Neuron (in vitro differentiated cells): Measurements from ENCODE around the gene FTCD.
"Not testable (repeated sequence)": the region's sequence is repeated elsewhere in the genome, so short reads cannot be mapped to it uniquely, and the experiment has no call there.

Experiments
- H2AFZ ChIP-seq: one replicate; pipeline ENCODE4 v1.6.1; 2013; ENCODE audit warnings: low read depth, mild to moderate bottlenecking, inconsistent platforms, low read length, moderate library complexity
- H3K27me3 ChIP-seq: one replicate; pipeline ENCODE4 v1.6.1; 2013; ENCODE audit warnings: low read length; ENCODE audit not compliant: insufficient read depth
- H3K36me3 ChIP-seq: one replicate; pipeline ENCODE4 v1.6.1; 2013; ENCODE audit warnings: low read length; ENCODE audit not compliant: insufficient read depth
- H3K4me1 ChIP-seq: one replicate; pipeline ENCODE4 v1.6.1; 2013; ENCODE audit warnings: low read length; ENCODE audit not compliant: insufficient read depth
- H3K4me3 ChIP-seq: 2 replicates; pipeline ENCODE4 v1.5.1; 2013; ENCODE audit warnings: mild to moderate bottlenecking, low read length, moderate library complexity
- H3K9me3 ChIP-seq: one replicate; pipeline ENCODE4 v1.6.1; 2013; ENCODE audit warnings: low read length

Gene FTCD

DNA sequence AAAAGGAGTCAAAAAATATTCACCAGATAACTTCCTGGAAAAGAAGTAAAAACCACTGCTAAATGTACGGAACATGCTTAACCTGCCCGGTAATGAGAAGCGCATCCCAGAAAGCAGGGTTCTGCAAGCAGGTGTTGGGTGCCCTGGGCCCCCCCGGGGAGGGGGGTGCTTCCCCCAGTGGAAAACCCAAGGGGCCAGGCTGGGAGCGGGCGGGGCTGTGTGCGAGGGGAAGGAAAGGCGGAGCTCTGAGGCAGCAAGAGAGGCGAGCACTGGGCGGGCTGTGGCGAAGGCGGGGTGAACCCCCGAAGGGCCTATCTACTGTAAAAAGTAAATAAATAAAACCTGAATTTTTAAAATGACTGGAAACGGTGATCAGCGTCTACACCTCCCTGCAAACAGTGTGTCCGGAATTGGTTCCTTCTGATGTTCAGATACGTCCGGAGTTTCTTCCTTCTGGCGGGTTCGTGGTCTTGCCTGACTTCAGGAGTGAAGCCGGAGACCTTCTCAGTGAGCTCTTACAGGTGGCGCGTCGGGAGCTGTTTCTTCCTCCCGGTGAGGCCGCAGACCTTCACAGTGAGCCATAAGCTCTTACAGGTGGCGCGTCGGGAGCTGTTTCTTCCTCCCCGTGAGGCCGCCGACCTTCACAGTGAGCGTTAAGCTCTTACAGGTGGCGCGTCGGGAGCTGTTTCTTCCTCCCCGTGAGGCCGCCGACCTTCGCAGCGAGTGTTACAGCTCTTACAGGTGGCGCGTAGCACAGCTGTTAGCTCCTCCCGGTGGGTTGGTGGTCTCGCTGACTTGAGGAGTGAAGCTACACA lies 13.4 kb downstream of the FTCD start:
- Histone ChIP-seq H3K27me3 (no peaks in the 10 kb centered on the region), H3K4me1 (peaks cover 3% of the 10 kb centered on the region), H3K4me3 (no peak overlapping the region), H3K9me3 (no peaks in the 10 kb centered on the region), H2AFZ (no peak overlapping the region), H3K36me3 (no peaks in the 10 kb centered on the region)

GRCh38 chr21:46140352-46141003 lies 14.9 kb downstream of the FTCD start:
- H3K9me3 ChIP-seq, H3K4me1 ChIP-seq, H2AFZ ChIP-seq: not testable (repeated sequence)

GRCh38 chr21:46139686-46140085 lies 15.7 kb downstream of the FTCD start:
- Histone ChIP-seq H3K4me1 (peaks cover 3% of the 10 kb centered on the region), H3K27me3 (no peaks in the 10 kb centered on the region), H2AFZ (no peak overlapping the region), H3K9me3 (no peaks in the 10 kb centered on the region), H3K36me3 (no peaks in the 10 kb centered on the region), H3K4me3 (no peak overlapping the region)

More at GRCh38 chr21:46140352-46141003, 14.9 kb downstream of the FTCD start:
- not testable (repeated sequence) for H3K27me3 ChIP-seq, H3K36me3 ChIP-seq, H3K4me3 ChIP-seq

DNA sequence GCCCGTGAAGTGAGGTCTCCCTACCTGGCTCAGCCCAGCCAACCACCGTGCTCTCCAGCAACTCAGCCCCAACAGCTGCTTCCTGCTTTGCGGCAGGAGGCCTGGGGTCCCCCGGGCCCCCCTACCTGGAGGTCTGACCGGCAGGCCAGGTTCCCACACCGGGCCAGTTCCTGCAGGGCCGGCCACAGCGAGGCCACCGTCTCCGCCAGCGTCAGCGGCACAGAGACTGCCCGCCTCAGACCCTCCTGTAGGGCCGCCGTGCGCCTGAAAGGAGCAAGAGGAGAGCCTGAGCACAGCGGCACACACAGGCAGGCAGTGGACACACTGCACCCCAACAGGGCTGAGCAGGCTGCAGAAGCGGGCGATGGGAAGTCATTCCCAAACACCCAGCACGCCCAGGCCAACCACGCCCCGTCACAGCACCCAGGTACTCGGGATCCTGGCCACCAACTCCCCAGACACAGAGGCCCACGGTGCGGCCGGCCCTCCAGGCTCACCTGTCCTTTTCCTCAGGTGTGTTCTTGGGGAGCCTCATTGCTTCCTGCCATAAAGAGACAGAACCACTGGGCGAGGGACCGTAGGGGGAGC lies 16.9 kb downstream of the FTCD start:
- Histone ChIP-seq H2AFZ (no peak overlapping the region), H3K4me1 (no peaks in the 10 kb centered on the region), H3K27me3 (no peaks in the 10 kb centered on the region), H3K4me3 (no peak overlapping the region), H3K36me3 (no peaks in the 10 kb centered on the region), H3K9me3 (no peaks in the 10 kb centered on the region)

GRCh38 chr21:46137908-46138307 lies 17.5 kb downstream of the FTCD start:
- H3K9me3 ChIP-seq = no peaks in the 10 kb centered on the region
- H3K36me3 ChIP-seq = no peaks in the 10 kb centered on the region
- H3K4me1 ChIP-seq = no peaks in the 10 kb centered on the region
- no peak overlapping the region for H3K4me3 ChIP-seq
- H2AFZ ChIP-seq = no peak overlapping the region
- H3K27me3 ChIP-seq = no peaks in the 10 kb centered on the region

- no peaks in the 10 kb centered on the region for H3K9me3 ChIP-seq
- H3K4me3 ChIP-seq = no peak overlapping the region
- H3K4me1 ChIP-seq = no peaks in the 10 kb centered on the region
- H3K36me3 ChIP-seq = no peaks in the 10 kb centered on the region
- no peaks in the 10 kb centered on the region for H3K27me3 ChIP-seq
- H2AFZ ChIP-seq = no peak overlapping the region
These were observed 18.5 kb downstream of the FTCD start for GRCh38 chr21:46136739-46137349.

DNA sequence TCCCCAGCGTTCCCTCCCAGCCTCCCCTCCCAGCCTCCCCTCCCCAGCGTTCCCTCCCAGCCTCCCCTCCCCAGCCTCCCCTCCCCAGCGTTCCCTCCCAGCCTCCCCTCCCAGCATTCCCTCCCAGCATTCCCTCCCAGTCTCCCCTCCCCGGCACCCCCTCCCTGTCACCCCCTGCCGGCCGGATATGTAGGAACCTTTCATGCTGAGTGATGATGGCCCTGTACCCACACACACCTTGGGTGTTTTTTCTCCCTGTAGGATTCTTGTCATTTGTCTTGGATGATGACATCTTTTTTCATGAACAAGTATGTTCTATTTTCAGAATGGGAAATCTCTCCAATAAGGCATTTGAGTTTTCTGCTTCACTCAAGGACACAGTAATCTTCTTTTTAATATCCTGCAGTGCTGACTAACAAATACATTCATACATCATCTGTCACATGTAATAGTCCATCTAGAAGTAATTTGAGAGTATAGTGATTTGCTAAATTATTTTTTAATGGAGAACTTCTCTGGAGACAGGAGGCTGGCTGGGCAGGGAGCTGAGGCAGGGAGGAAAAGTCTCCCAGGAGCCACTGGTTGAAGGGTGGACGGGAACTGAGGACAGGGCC lies 19.5 kb downstream of the FTCD start:
- H3K4me1 ChIP-seq = no peaks in the 10 kb centered on the region
- H3K9me3 ChIP-seq = no peaks in the 10 kb centered on the region
- H2AFZ ChIP-seq = no peak overlapping the region
- no peak overlapping the region for H3K4me3 ChIP-seq
- no peaks in the 10 kb centered on the region for H3K27me3 ChIP-seq
- no peaks in the 10 kb centered on the region for H3K36me3 ChIP-seq

DNA sequence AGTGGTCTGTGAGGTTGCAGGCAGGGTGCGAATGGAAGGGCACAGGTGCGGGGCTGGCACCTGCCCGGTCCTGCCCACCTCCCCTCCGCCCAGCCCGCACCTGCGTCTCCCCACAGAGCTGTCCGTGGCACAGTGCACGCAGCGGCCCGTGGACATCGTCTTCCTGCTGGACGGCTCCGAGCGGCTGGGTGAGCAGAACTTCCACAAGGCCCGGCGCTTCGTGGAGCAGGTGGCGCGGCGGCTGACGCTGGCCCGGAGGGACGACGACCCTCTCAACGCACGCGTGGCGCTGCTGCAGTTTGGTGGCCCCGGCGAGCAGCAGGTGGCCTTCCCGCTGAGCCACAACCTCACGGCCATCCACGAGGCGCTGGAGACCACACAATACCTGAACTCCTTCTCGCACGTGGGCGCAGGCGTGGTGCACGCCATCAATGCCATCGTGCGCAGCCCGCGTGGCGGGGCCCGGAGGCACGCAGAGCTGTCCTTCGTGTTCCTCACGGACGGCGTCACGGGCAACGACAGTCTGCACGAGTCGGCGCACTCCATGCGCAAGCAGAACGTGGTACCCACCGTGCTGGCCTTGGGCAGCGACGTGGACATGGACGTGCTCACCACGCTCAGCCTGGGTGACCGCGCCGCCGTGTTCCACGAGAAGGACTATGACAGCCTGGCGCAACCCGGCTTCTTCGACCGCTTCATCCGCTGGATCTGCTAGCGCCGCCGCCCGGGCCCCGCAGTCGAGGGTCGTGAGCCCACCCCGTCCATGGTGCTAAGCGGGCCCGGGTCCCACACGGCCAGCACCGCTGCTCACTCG lies 23.3 kb downstream of the FTCD start:
- Histone ChIP-seq H3K4me3 (no peak overlapping the region), H3K27me3 (no peaks in the 10 kb centered on the region), H3K4me1 (no peaks in the 10 kb centered on the region), H3K36me3 (no peaks in the 10 kb centered on the region), H3K9me3 (peaks cover 4% of the 10 kb centered on the region), H2AFZ (no peak overlapping the region)

GRCh38 chr21:46131588-46131837 lies 23.9 kb downstream of the FTCD start:
- Histone ChIP-seq H3K27me3 (no peaks in the 10 kb centered on the region), H3K4me1 (no peaks in the 10 kb centered on the region), H3K36me3 (no peaks in the 10 kb centered on the region), H2AFZ (no peak overlapping the region), H3K9me3 (peaks cover 4% of the 10 kb centered on the region), H3K4me3 (no peak overlapping the region)

DNA sequence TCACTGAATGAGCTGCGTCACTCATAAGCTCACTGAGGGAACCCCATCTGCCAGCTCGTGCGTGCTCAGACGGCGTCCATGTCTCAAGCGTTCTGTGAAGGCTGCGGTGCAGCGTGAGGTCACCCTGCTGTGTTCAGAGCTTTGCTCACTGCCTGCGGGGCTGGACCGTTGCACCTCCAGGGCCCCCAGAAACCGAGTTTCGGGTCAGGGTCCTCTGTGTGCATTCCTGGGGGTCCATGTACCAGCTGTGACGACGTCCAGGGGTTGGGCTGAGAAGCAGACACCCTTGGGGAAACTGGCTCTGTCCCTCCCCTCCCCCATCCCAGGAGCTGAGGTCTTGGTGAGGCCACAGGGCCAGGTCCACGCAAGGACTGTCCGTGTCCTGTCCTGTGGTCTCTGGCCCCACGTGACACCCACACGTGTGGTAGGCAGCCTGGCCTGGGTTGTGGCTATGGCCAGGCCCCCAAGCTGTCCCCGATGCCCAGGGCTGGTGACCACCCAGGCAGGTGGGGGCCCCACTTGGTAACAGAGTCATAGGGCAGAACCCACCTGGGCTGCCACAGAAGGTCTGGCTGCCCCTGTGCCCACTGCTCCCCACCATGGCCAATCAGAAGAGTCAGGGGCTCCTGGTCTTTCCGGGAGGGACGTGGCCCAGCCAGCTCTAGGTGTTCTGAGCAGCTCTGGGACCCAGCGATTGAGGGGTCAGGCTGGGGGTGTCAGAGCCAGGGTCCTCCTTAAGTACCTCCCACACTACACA lies 24.4 kb downstream of the FTCD start:
- Histone ChIP-seq H3K4me1 (no peaks in the 10 kb centered on the region), H3K4me3 (no peak overlapping the region), H3K36me3 (no peaks in the 10 kb centered on the region), H3K27me3 (no peaks in the 10 kb centered on the region), H3K9me3 (peaks cover 5% of the 10 kb centered on the region), H2AFZ (no peak overlapping the region)

DNA sequence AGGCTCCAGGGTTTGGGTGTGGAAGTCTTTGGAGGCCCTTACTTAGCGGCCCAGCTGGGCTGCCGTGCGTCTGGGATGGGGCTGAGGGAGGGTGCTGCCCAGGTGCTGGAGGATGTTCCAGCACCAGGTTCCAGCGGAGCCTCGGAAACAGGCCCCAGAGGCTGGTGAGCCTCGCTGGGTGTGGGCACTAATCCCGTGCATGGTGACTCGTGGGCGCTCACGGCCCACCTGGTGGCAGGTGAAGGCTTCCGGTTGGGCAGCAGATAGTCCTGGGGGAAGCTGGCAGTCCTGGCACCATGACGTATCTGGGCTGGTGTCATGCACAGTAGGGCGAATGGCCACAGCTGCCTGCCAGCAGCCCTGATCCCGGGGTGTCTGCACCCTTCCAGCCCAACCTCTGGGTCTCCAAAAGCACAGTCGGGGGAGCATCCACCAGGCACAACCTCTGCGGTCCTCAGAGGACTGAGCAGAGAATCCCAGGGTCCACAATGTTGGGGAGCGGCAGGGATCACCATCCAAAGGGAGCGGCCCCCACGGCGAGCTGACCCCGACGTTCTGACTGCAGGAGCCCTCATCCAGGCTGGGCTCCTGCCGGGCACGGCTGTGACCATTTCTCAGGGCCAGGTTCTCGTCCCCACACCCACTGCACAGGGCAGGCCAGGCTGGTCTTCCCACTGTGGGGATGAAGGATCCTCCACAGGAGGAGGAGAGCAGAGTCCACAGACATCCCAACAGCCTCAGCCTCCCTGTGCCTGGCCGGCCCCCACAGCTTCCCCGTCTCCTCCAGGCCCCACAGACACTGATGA lies 25.3 kb downstream of the FTCD start:
- Histone ChIP-seq H3K36me3 (no peaks in the 10 kb centered on the region), H2AFZ (no peak overlapping the region), H3K4me3 (no peak overlapping the region), H3K27me3 (no peaks in the 10 kb centered on the region), H3K4me1 (no peaks in the 10 kb centered on the region), H3K9me3 (peaks cover 6% of the 10 kb centered on the region)
